Measurements from ENCODE around the gene CFDP1. TPM values are rescaled to one million over a fixed set of nuclear protein-coding genes. Genes with fewer than 3 reads are reported as not detected.

The CFDP1 gene
- total RNA-seq, 1 donor from 2014 or later, result 35.4 TPM

DNA sequence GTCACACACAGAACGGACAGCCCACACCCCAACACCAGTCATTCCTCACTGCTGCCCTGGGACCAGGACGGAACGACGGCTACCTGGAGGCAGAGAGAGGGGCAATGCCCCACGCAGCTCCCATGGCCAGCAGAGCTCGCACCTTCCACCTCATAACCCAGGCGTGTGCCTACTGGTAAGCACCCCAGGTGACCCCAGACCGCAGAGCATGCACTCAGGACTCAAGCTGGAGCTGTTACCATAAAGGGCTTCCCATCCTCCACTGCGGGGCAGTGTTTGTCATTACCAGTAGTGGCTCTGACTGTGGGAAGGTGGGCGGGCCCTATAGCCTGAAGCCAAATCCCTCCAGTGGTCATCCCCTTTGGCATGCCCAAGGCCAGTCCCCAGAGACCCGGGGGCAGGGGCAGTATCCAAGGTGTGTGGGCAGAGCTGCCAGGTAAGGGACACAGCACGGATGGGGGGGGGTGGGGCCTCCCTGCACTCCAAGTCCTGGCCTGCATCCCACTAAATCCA is 177.2 kb downstream of the CFDP1 start:
- no peaks in the 10 kb centered on the region for H3K9me3 Mint-ChIP-seq
- H3K27me3 Mint-ChIP-seq (ENCODE audit: insufficient read depth), result peaks cover 22% of the 10 kb centered on the region
- H3K4me1 Mint-ChIP-seq (ENCODE audit: low read depth), result no peaks in the 10 kb centered on the region
- DNase-seq (ENCODE audit: low spot score), result no peak
- no peaks in the 10 kb centered on the region for H3K36me3 Mint-ChIP-seq (ENCODE audit: low read depth)
- no peak overlapping the region for H3K27ac Mint-ChIP-seq
- no peak overlapping the region for H3K4me3 Mint-ChIP-seq
- intact Hi-C loops (cut with micrococcal nuclease), result no loop called here

DNA sequence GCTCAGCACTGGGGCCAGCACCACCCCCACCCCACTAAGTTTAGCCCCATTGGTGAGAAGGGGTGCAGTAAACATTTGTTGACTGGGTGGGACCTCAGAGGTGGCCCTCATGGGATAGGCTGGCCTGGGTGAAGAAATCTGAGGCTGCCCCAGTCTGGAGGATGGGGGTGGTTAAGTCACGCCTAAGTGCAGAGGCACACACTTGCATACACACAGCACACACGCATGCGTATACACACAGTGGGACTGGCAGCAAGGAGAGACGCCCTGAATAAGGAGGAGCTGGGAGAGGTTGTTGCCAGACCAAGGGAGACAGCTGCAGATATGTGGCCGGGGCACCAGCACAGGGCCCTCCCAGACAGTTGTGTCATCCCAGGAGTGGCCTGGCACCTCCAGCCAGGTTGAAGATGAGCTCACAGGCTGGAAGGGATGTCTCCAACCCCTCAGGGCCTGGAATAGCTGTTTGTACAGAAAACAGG is 178.9 kb downstream of the CFDP1 start:
- Mint-ChIP-seq H3K4me3 (no peak overlapping the region), H3K27me3 (ENCODE audit: insufficient read depth) (peaks cover 26% of the 10 kb centered on the region)

DNA sequence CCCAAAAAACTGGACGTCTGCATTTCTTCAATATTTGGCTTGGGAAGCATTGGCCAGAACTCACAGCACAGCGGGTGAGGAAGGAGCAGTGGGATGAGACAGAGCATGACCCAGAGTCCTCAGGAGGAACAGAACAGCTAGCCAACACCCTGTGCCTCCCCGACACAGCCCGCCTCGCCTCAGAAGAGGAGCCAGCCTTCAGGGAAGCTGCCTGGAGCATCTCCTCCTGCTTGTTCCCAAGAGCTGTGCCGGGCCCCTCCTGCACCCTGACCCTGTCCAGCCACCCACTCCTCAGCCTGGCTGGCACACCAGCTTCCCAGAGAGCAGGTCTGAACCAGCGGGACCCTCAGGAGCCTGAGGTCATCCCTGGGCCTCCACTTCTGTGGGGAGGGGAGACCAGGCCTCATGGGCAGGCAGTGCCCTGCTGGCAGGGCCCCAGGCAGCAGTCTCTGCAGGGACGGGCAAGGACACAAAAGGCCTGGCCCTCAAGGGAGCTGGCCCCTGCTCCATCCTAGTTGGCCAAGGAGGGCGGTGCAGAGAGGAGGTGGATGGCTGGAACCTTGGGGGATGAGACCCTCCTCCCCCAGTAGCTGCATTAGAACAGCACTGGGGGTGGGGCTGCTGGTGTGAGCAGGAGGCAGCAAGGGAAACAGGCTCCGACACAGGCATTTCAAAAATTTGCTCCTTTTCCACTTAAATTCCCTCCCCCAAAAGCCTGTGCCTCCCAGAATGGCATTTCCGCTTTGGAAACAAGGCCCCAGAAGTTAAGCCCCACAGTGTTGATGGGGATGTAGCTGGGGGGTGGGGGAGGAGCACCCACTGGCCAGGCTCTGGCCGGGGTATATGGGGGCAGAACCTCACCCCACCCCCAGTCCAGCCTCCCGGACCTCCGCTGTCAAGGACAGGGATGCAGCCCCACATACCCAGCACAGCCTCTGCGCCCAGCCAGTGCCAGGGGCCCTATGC is 180.1 kb downstream of the CFDP1 start:
- H3K4me1 Mint-ChIP-seq (ENCODE audit: low read depth), result no peaks in the 10 kb centered on the region
- H3K36me3 Mint-ChIP-seq (ENCODE audit: low read depth), result no peaks in the 10 kb centered on the region
- H3K27me3 Mint-ChIP-seq (ENCODE audit: insufficient read depth), result peaks cover 27% of the 10 kb centered on the region
- no peak overlapping the region for H3K27ac Mint-ChIP-seq
- no peak overlapping the region for H3K4me3 Mint-ChIP-seq
- no peak for DNase-seq (ENCODE audit: low spot score)
- intact Hi-C loops (cut with micrococcal nuclease), result no loop called here
- H3K9me3 Mint-ChIP-seq, result no peaks in the 10 kb centered on the region

More for the DNA sequence above, 178.9 kb downstream of the CFDP1 start:
- DNase-seq (ENCODE audit: low spot score), result no peak
- no peaks in the 10 kb centered on the region for H3K36me3 Mint-ChIP-seq (ENCODE audit: low read depth)
- no peak overlapping the region for H3K27ac Mint-ChIP-seq
- intact Hi-C loops (cut with micrococcal nuclease), result no loop called here
- no peaks in the 10 kb centered on the region for H3K4me1 Mint-ChIP-seq (ENCODE audit: low read depth)
- no peaks in the 10 kb centered on the region for H3K9me3 Mint-ChIP-seq

DNA sequence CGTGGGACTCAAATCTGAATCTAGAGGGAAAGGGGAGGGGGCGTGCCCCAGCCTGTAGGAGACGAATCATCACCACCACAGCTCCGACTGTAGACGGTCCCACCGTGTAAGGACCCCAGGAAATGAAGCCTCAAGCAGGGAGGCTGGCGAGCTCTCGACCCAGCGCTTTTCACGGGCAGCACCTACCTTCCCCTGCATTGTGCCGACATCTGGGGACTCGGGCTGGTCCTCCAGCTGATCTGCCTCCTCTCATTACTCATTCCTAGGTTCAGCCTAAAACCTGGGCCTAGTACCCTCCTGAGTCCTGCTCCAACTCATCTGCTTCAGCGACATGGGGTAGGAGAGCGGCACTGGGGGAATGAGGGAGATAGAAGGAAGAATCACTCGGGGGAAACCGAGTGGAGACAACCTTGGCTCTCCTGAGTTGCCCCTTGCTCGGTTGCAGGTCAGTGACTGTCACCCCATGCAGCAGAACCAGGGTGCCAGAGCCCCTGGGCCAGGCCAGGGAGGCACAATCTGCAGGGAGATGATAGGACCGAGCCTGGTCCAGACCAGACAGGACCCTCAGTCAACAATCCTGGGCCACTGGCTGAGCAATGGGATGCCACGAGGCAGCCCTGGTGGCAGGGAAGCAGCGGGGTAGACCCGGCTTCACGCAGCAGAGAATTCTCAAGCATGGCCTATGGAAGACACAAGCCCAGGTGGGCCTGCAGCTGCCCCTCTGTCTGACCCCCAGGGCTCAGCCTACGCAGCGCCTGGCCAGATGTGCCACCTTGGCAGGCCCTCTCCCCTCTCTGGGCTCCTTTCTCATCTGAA is 181.0 kb downstream of the CFDP1 start:
- no peak for DNase-seq (ENCODE audit: low spot score)
- Mint-ChIP-seq H3K27ac (no peak overlapping the region), H3K27me3 (ENCODE audit: insufficient read depth) (peaks cover 32% of the 10 kb centered on the region), H3K36me3 (ENCODE audit: low read depth) (no peaks in the 10 kb centered on the region), H3K4me1 (ENCODE audit: low read depth) (no peaks in the 10 kb centered on the region), H3K9me3 (no peaks in the 10 kb centered on the region), H3K4me3 (no peak overlapping the region)
- intact Hi-C loops (cut with micrococcal nuclease), result no loop called here

DNA sequence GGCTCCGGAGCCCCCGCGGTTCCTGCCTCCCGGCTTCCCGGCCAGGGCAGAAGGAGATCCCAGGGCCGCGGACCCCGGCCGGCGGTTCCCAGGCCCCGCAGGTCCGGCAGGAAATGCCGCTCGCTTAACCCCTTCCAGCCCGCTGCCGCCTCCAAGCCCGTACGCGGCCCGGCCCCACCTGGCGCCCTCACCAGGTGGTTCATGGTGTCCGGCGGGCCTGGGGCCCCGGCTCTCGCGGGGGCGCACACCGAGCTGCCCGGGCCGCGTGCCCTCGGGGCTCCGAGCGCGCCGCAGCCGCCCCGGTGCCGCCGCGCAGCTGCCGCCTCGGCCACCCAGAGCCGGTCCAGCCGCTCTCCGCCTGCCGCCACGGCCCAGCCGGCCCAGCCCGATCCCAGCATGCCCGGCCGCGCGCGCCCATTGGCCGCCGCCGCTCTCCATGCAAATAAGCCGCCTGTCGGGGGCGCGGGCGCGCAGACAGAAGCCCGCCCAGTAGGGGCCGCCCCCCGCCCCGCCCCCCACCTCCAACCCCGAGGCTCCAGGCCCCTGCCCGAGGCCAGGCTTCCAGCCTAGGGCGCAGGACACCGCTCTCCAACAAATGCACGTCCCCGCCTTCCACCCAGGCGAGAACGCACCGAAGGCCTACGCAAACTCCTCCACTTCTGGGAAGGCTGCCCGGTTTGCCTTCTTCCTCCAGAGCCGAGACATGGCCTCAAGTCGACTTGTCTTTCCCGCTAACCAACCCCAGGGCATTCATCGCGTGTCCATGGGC is 181.8 kb downstream of the CFDP1 start, which contains the start of gene BCAR1:
Gene BCAR1 (minus strand): TSS at position 345 of the 769 bp plus-strand sequence. CDS start 142 bp downstream, at position 203.
- no peaks in the 10 kb centered on the region for H3K9me3 Mint-ChIP-seq
- intact Hi-C loops (cut with micrococcal nuclease), result no loop called here
- H3K36me3 Mint-ChIP-seq (ENCODE audit: low read depth), result no peaks in the 10 kb centered on the region
- DNase-seq (ENCODE audit: low spot score), result no peak
- no peak within 1 kb of the TSS for H3K4me3 Mint-ChIP-seq
- H3K27me3 Mint-ChIP-seq (ENCODE audit: insufficient read depth), result peaks cover 32% of the 10 kb centered on the region
- H3K4me1 Mint-ChIP-seq (ENCODE audit: low read depth), result no peaks in the 10 kb centered on the region
- H3K27ac Mint-ChIP-seq, result no peak within 1 kb of the TSS

DNA sequence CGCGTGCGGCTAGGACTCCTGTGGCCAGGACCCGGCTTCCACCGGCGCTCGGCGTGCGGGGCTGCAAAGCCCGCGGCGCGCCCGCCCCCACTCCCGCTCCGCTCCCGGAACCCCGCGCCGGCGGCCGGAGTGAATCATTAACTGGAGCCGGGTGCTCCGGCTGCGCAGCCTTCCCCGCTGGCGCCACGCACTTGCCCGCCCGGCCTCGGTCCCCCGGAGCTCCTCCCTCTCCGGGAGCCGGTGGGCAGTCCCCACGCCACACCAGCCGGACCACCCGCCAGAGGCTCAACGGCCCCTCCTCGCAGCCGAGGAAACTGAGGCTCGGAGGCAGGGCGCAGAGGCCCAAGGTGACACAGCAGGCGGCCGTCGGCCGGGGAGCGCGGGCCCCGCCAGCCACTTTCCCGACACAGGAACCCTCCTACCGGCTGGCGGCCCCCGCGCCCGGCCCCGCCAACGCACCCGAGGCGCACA is 182.5 kb downstream of the CFDP1 start:
- H3K27ac Mint-ChIP-seq, result no peak overlapping the region
- no peaks in the 10 kb centered on the region for H3K4me1 Mint-ChIP-seq (ENCODE audit: low read depth)
- no peaks in the 10 kb centered on the region for H3K36me3 Mint-ChIP-seq (ENCODE audit: low read depth)
- H3K9me3 Mint-ChIP-seq, result no peaks in the 10 kb centered on the region
- H3K27me3 Mint-ChIP-seq (ENCODE audit: insufficient read depth), result peaks cover 32% of the 10 kb centered on the region
- H3K4me3 Mint-ChIP-seq, result no peak overlapping the region
- DNase-seq (ENCODE audit: low spot score), result no peak
- intact Hi-C loops (cut with micrococcal nuclease), result no loop called here

DNA sequence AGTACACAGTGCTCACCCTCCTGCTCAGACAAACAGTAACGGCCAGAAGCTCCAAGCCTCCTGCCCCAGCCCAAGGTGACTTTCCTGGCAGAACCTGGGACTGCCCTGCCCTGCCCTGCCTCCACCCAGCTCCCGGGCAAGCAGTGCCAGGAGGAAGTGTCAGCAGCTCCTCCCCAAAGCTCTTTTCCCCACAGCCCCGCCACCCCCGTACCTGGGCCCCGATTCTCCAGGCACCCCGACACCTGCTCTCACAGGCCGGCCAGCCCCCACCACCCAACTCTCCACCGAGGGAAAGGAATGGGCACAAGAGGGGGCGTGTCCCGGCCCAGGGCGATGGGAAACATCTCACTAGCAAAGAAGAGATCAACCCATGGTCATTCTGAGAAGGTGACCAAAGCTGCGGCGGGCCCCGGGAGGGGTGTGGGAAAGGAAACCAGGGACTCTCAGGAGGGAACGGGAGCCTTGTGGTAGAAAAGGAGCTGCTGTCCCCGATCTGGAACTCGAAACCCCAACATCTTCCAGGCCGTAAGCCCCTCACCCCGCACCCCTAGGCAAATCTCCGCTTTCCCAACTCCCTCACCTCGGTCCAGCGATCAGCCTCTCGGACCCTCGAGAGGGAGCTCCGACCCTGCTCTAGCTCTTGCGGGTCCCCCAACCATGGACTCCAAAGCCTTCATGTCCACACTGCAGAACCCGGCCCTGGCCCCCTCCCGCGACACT is 183.1 kb downstream of the CFDP1 start:
- no peaks in the 10 kb centered on the region for H3K36me3 Mint-ChIP-seq (ENCODE audit: low read depth)
- peaks cover 32% of the 10 kb centered on the region for H3K27me3 Mint-ChIP-seq (ENCODE audit: insufficient read depth)
- intact Hi-C loops (cut with micrococcal nuclease), result no loop called here
- no peak for DNase-seq (ENCODE audit: low spot score)
- H3K9me3 Mint-ChIP-seq, result no peaks in the 10 kb centered on the region
- no peak overlapping the region for H3K4me3 Mint-ChIP-seq
- no peak overlapping the region for H3K27ac Mint-ChIP-seq
- H3K4me1 Mint-ChIP-seq (ENCODE audit: low read depth), result no peaks in the 10 kb centered on the region

DNA sequence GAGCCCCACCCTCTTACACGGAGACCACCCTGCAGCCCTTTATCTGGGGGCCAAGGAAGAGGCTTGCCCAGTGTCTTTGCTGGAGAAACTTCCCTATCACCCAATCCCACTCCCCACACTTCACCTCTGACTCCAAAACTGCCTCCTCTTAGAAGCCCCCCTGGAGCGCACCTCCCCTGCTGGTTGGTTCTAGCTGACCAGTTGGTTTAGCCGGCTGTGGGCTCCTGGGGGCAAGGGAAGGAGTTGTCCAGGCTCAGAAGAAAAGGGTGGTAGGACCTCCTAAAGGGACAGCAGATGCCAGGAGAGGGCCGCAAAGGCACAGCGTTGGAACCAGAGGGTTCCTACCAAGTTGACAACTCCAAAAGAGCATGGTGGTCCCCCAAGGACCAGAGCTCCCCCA is 183.9 kb downstream of the CFDP1 start:
- peaks cover 28% of the 10 kb centered on the region for H3K27me3 Mint-ChIP-seq (ENCODE audit: insufficient read depth)
- no peak for DNase-seq (ENCODE audit: low spot score)
- intact Hi-C loops (cut with micrococcal nuclease), result no loop called here
- no peaks in the 10 kb centered on the region for H3K4me1 Mint-ChIP-seq (ENCODE audit: low read depth)
- no peak overlapping the region for H3K27ac Mint-ChIP-seq
- no peaks in the 10 kb centered on the region for H3K36me3 Mint-ChIP-seq (ENCODE audit: low read depth)
- H3K4me3 Mint-ChIP-seq, result no peak overlapping the region
- H3K9me3 Mint-ChIP-seq, result no peaks in the 10 kb centered on the region

DNA sequence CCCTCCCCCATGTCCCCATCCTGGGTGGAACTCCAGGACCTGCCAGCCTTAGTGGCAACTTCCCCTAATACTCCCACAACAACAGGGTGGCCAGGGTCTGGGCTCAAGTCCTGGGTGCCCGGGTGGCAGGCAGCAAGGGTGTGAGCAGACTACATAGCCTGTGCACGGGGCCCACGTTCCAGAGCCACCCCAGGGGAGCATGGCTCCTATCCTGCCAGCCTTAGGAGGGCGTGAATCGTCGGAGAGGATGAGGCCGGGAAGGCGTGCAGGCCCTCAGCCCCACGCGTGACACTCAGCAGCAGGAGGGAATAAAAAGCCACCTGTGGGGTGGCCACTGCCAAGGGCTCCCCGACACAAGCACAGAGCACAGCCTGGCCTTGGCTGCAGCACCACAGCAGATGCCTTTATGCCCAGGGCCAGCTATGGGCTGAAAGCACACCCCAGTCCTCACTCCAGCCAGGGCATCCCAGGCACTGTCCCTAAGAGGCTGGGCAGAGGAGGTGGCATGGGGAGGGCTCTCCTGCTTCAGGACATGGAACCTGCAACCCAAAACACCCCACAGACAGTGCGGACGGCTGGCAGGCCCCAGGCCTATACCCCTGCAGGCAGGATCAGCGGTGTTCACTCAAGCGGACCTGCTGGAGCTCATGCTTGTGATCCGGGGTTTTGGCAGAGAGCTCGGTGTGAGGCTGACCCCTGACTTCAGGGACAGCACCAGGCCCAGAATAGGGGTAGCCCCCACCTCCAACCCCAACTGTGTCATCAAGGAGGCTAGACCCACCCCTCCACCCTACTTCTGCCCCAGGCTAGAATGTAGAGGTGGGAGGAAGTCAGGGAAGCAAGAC is 184.5 kb downstream of the CFDP1 start:
- H3K27ac Mint-ChIP-seq, result no peak overlapping the region
- no peaks in the 10 kb centered on the region for H3K9me3 Mint-ChIP-seq
- H3K4me3 Mint-ChIP-seq, result no peak overlapping the region
- H3K36me3 Mint-ChIP-seq (ENCODE audit: low read depth), result no peaks in the 10 kb centered on the region
- peaks cover 28% of the 10 kb centered on the region for H3K27me3 Mint-ChIP-seq (ENCODE audit: insufficient read depth)
- no peak for DNase-seq (ENCODE audit: low spot score)
- no peaks in the 10 kb centered on the region for H3K4me1 Mint-ChIP-seq (ENCODE audit: low read depth)
- intact Hi-C loops (cut with micrococcal nuclease), result no loop called here

DNA sequence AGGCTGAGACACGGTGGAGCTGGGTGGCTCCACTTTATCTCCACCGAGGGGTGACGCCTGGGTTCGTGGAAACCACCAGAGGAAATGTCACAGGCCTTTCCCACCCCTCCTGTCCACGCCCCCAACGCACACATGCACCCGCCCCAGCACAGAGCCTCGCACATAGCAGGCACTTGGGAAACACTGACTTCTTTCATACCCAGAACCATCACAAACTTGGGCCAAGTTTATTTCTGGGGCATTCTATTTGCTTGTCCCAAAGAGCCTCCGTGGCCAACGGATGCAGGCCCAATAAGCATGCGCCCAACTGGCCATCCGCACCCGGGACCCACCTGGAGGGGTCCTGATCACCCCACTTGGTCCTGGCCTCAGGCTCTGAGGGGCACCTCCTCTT is 185.2 kb downstream of the CFDP1 start:
- Mint-ChIP-seq H3K27me3 (ENCODE audit: insufficient read depth) (peaks cover 28% of the 10 kb centered on the region), H3K9me3 (no peaks in the 10 kb centered on the region), H3K4me3 (no peak overlapping the region), H3K4me1 (ENCODE audit: low read depth) (no peaks in the 10 kb centered on the region), H3K36me3 (ENCODE audit: low read depth) (no peaks in the 10 kb centered on the region), H3K27ac (no peak overlapping the region)
- intact Hi-C loops (cut with micrococcal nuclease), result no loop called here
- DNase-seq (ENCODE audit: low spot score), result no peak

DNA sequence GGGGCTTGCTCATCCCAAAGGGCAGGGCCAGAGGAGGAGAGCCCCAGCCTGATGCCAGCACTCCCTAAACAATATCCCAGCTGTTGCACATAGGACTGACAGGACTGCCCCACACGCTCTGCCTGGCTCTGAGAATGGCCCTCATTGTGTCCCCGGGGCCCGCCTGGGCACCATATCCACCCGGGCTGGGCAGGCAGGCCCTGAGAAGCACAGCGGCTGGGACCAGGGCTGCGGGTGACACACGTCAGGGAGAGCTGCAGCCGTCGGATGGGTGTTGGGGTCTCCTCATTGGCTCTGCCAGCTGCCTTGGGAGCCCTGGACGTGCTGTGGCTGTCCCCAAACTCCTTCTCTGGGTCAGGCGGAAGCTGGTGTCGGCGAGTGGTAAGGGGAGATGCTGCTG is 186.1 kb downstream of the CFDP1 start:
- no peak overlapping the region for H3K4me3 Mint-ChIP-seq
- no peaks in the 10 kb centered on the region for H3K36me3 Mint-ChIP-seq (ENCODE audit: low read depth)
- H3K4me1 Mint-ChIP-seq (ENCODE audit: low read depth), result no peaks in the 10 kb centered on the region
- peaks cover 21% of the 10 kb centered on the region for H3K27me3 Mint-ChIP-seq (ENCODE audit: insufficient read depth)
- DNase-seq (ENCODE audit: low spot score), result no peak
- intact Hi-C loops (cut with micrococcal nuclease), result no loop called here
- H3K9me3 Mint-ChIP-seq, result no peaks in the 10 kb centered on the region
- H3K27ac Mint-ChIP-seq, result no peak overlapping the region

Measured in activated T-helper 1 cell treated with anti-CD3 and anti-CD28 coated beads, Interleukin-12 subunit alpha, Interleukin-12 subunit beta, Interleukin-2, Interleukin-4 antibody, amounts not matched to agents 30 ng/mL and 10 ng/mL and 1 ng/mL, durations not matched to agents 14 hours and 24 hours and 36 hours (primary cell).